Ovary (tissue), 3 donors: ENCODE measurements around the gene SLC5A2.

ENCODE experiments used
- CTCF ChIP-seq, 3 donors: fragments of 450-650 bp in 2 of 3; fragments of 200-600 bp in 1 of 3; IDR thresholded peaks; one replicate each; pipeline versions ENCODE4 v1.5.1 to v1.8.0; 2016 to 2022; ENCODE audit warnings: antibody characterized with exemption in 3 of 3, mild to moderate bottlenecking in 1 of 3
- POLR2A ChIP-seq: fragments of 450-650 bp; IDR thresholded peaks from one replicate; pipeline ENCODE4 v1.6.1; 2017; ENCODE audit warnings: antibody characterized with exemption, mild to moderate bottlenecking, moderate library complexity
- donor health status: DM: no; HTN: no; CAD: no.

- no peak for TF ChIP-seq POLR2A
- TF ChIP-seq CTCF (IDR thresholded peaks at IDR 0.05) = no peak
These were observed 18.5 kb downstream of the SLC5A2 start for GRCh38 chr16:31501226-31501965.
